ENCODE data around the gene TFEB.

DNA sequence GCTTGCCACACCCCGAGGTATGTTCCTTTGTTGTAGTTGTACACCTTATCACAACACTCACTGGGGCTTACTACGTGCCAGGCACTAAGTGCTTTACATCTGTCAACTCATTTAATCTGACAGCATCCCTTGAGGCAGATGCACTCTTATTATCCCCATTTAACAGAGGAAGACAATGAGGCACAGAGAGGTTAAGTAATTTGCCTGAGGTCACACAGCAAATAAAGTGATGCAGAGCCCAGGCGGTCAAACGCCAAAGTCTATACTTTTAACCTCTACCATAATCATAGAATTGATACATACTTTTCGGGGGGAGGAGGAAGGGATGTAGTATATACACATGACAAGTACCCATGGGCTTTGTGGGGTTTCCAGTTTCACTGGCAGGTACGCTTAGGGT is 59.4 kb downstream of the TFEB start:
- TF ChIP-seq, protein P1, sequence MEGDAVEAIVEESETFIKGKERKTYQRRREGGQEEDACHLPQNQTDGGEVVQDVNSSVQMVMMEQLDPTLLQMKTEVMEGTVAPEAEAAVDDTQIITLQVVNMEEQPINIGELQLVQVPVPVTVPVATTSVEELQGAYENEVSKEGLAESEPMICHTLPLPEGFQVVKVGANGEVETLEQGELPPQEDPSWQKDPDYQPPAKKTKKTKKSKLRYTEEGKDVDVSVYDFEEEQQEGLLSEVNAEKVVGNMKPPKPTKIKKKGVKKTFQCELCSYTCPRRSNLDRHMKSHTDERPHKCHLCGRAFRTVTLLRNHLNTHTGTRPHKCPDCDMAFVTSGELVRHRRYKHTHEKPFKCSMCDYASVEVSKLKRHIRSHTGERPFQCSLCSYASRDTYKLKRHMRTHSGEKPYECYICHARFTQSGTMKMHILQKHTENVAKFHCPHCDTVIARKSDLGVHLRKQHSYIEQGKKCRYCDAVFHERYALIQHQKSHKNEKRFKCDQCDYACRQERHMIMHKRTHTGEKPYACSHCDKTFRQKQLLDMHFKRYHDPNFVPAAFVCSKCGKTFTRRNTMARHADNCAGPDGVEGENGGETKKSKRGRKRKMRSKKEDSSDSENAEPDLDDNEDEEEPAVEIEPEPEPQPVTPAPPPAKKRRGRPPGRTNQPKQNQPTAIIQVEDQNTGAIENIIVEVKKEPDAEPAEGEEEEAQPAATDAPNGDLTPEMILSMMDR (IDR thresholded peaks at IDR 0.05), result no peak
- no peak for TF ChIP-seq POLR2A (IDR thresholded peaks at IDR 0.05)

All from Peyer's patch (tissue), 4 donors.